ENCODE results near the gene EGR4. TPM values are rescaled to one million over a fixed set of nuclear protein-coding genes. Genes with fewer than 3 reads are reported as not detected.
"Not testable (repeated sequence)": the region's sequence is repeated elsewhere in the genome, so short reads cannot be mapped to it uniquely, and the experiment has no call there.

The EGR4 gene
- total and polyA plus RNA-seq, 2 experiments from 2014 or later, result 0.06 to 0.31 TPM

DNA sequence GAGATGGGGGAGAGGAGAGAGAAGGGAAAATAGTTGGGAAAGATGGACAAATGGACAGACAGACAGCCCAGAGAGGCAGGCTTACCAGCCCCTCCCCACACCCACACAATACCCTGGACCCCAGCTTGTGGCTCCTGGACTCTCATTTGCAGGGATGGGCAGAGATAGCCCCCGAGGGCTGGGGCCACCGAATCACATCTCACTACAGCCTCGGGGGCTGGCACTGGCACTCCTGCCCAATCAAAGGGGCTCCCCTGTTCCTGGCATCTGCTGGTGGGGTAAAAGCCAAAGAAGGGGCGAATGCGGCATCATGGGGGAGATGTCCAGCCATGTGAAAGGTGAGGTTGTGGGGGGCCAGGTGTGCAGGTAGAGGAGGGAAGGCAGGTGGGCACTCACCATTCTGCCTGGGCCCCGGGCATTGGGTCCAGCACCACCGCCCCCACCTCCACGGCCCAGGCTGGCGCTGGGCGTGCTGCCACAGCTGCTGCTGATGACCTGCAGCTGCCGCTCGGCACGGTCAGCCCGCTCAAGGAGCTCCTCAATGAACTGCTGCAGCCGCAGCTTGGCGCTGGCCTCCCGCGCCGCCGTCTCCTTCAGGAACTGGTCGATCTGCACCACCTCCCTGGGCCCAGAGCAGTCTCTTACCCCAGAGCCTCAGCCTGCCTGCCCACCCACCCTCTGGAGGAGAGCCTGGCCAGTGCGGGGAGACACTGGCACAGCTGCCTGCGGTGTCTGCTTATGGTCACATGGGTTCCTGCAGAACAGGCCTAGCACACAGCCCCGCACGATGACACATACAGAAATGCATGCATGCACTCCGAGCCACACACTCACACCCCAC lies 27.1 kb downstream of the EGR4 start:
- H3K27me3 ChIP-seq, result peaks cover 53% of the 10 kb centered on the region

DNA sequence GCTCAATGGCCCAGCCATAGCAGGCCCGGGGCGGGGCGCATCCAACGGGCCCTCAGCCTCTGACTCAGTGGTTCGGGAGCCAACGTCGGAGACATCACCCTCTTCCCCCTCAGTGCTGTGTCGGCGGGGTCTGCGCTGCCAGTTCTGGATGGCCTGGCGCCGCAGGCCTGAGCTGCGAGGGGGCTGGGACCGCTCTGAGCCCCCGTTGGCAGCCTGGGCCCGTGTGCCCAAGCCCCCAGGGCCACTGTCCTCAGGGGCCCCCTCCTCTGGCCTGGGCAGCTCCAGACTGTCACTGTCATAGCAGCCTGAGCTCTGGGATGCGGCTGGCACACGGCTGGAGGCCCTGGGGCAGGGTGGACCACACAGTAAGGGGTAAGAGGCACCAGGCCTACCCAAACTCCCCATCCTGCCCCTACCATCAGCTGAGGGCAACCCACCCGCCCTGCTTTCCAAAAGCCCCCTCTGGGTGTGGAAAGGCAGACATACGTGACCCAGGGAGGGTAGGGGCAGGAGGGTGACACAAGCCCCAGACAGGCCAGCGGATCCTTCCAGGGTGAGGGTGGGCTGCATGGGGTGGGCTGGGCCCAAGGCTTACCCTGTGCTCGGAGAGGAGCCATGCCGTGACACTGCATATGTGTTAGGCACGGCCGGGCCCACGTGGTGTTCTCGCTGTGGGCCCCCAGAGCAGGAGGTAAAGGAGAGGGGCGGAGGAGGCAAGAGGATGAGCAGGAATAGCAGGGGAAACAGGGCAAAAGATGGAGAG lies 27.9 kb downstream of the EGR4 start:
- Histone ChIP-seq H3K9me3 (ENCODE audit: low read depth) (no peaks in the 10 kb centered on the region), H3K27me3 (peaks cover 45% of the 10 kb centered on the region), H3K4me3 (no peak overlapping the region), H3K4me1 (ENCODE audit: low read depth) (no peaks in the 10 kb centered on the region), H3K36me3 (no peaks in the 10 kb centered on the region), H3K27ac (no peak overlapping the region)
- TF ChIP-seq, protein P1, sequence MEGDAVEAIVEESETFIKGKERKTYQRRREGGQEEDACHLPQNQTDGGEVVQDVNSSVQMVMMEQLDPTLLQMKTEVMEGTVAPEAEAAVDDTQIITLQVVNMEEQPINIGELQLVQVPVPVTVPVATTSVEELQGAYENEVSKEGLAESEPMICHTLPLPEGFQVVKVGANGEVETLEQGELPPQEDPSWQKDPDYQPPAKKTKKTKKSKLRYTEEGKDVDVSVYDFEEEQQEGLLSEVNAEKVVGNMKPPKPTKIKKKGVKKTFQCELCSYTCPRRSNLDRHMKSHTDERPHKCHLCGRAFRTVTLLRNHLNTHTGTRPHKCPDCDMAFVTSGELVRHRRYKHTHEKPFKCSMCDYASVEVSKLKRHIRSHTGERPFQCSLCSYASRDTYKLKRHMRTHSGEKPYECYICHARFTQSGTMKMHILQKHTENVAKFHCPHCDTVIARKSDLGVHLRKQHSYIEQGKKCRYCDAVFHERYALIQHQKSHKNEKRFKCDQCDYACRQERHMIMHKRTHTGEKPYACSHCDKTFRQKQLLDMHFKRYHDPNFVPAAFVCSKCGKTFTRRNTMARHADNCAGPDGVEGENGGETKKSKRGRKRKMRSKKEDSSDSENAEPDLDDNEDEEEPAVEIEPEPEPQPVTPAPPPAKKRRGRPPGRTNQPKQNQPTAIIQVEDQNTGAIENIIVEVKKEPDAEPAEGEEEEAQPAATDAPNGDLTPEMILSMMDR (IDR thresholded peaks at IDR 0.05; ENCODE audit: low read depth, low read length), result no peak
- no peak for DNase-seq (ENCODE audit: low read depth in 1 of 2, low spot score in 1 of 2)

More for the DNA sequence above, 27.1 kb downstream of the EGR4 start:
- no peaks in the 10 kb centered on the region for H3K9me3 ChIP-seq (ENCODE audit: low read depth)
- no peak overlapping the region for H3K4me3 ChIP-seq
- TF ChIP-seq, protein P1 (IDR thresholded peaks at IDR 0.05; ENCODE audit: low read depth, low read length), result no peak
- no peaks in the 10 kb centered on the region for H3K36me3 ChIP-seq
- no peaks in the 10 kb centered on the region for H3K4me1 ChIP-seq (ENCODE audit: low read depth)
- no peak for DNase-seq (ENCODE audit: low read depth in 1 of 2, low spot score in 1 of 2)
- H3K27ac ChIP-seq, result no peak overlapping the region

DNA sequence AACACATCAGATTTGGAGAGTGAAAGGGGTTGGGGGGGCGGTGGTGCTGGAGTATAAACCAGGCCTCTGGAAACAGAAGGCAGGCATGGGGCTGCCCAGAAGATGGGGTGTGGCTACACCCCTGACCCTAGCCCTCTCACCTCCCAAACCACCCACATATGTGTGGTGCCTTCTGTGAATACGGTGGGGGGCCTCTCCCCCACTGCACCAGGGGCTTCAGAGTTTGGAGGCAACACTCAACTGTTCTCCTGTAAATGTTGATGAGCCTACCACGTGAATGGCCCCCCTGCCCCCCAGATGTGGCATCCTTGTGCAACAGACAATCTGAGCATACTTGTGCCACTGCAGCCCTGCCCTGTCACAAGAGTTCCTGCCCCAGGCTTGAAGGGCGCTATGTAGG lies 28.6 kb downstream of the EGR4 start:
- Histone ChIP-seq H3K27ac (no peak overlapping the region), H3K4me1 (ENCODE audit: low read depth) (no peaks in the 10 kb centered on the region), H3K9me3 (ENCODE audit: low read depth) (no peaks in the 10 kb centered on the region), H3K27me3 (peaks cover 38% of the 10 kb centered on the region), H3K4me3 (no peak overlapping the region), H3K36me3 (no peaks in the 10 kb centered on the region)
- TF ChIP-seq, protein P1 (IDR thresholded peaks at IDR 0.05; ENCODE audit: low read depth, low read length), result no peak
- DNase-seq (ENCODE audit: low read depth in 1 of 2, low spot score in 1 of 2), result no peak

DNA sequence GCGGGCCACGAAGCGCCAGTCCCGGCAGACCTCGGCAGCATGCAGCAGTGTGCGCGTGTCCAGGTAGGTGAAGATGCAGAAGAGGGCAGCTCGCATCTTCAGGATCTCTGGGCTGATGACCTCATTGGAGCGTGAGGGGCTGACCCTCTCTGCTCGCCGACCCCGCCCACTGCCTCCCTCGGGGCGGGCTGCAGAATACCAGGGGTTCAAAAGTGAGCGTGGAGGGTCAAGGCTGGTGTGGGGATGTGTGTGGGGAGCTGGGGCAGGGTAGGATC lies 29.1 kb downstream of the EGR4 start:
- DNase-seq (ENCODE audit: low read depth in 1 of 2, low spot score in 1 of 2), result no peak
- H3K4me1 ChIP-seq (ENCODE audit: low read depth), result no peaks in the 10 kb centered on the region
- H3K9me3 ChIP-seq (ENCODE audit: low read depth), result no peaks in the 10 kb centered on the region
- H3K36me3 ChIP-seq, result no peaks in the 10 kb centered on the region
- no peak overlapping the region for H3K27ac ChIP-seq
- no peak overlapping the region for H3K4me3 ChIP-seq
- TF ChIP-seq, protein P1 (IDR thresholded peaks at IDR 0.05; ENCODE audit: low read depth, low read length), result no peak
- peaks cover 33% of the 10 kb centered on the region for H3K27me3 ChIP-seq

DNA sequence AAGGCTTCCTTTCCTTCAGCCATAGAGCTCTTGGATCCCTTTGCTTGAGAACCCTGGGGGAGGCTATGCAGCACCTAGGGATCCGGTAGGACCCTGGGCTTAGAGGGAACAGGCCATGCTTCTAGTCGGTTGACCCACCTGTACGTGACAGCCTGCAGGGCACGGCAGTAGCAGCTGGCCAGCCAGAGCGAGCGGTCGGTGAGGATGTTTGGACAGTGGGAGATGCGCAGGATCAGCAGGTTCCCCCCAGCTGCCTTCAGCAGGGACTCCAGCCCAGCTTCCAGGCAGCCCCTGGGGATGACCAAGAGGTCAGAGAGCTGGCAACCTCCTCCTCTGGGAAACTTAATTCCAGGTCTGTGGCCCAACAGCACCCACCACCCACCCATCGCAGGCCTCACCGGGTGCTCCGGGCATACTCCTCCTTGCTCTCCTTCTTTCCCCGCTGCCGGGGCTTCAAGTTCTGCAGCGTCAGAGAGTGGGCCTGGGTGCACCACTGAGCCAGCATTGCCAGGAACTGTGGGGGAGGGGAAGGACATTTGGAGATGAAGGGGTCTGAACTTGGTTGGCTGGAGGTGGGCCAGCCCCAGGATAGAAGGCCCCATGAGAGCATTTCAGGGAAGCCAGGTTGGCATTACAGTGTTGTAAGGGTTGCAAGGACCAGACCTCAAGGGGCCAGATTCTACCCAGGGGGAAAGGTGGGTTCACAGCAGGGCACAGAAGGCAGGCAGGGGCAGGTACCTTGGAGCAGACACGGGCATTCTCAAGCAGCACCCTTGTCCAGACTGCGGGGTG lies 29.6 kb downstream of the EGR4 start:
- TF ChIP-seq, protein P1 (IDR thresholded peaks at IDR 0.05; ENCODE audit: low read depth, low read length), result no peak
- H3K36me3 ChIP-seq, result no peaks in the 10 kb centered on the region
- H3K27me3 ChIP-seq, result peaks cover 27% of the 10 kb centered on the region
- no peak for DNase-seq (ENCODE audit: low read depth in 1 of 2, low spot score in 1 of 2)
- H3K27ac ChIP-seq, result no peak overlapping the region
- H3K4me1 ChIP-seq (ENCODE audit: low read depth), result no peaks in the 10 kb centered on the region
- no peaks in the 10 kb centered on the region for H3K9me3 ChIP-seq (ENCODE audit: low read depth)
- no peak overlapping the region for H3K4me3 ChIP-seq

DNA sequence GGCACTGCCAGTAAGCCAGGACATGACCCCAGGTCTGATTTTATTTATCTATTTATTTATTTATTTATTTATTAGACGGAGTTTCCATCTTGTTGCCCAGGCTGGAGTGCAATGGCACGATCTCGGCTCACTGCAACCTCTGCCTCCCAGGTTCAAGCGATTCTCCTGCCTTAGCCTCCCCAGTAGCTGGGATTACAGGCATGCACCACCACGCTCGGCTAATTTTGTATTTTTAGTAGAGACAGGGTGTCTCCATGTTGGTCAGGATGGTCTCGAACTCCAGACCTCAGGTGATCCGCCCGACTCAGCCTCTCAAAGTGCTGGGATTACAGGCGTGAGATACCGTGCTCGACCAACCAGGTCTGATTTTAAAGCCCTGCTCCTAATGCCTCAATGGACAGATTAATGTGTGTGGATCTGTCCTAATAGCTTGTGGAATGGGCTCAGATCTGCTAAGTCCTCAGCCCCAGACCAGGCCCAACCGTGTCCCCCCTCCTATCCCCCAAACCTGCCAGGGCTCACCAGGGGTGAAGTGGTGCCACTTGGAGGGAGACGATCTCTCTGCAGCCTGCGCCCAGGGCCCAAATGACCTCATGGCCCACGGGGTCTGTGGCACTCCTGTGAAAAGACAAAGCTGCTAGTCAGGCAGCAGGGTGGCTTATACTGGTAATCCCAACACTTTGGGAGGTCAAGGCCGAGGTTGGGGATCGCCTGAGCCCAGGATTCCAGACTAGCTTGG lies 30.5 kb downstream of the EGR4 start:
- H3K9me3 ChIP-seq (ENCODE audit: low read depth); H3K27ac ChIP-seq; H3K4me1 ChIP-seq (ENCODE audit: low read depth); H3K4me3 ChIP-seq; H3K36me3 ChIP-seq; DNase-seq (ENCODE audit: low read depth in 1 of 2, low spot score in 1 of 2): not testable (repeated sequence)
- peaks cover 19% of the 10 kb centered on the region for H3K27me3 ChIP-seq
